HepG2 (cell line): Measurements from ENCODE around the gene ASTN1. TPM values are rescaled to one million over a fixed set of nuclear protein-coding genes. Genes with fewer than 3 reads are reported as not detected.

Experiments
- ATAC-seq: fragments of 200-7000 bp; cut with Tn5 transposase; 3 replicates; pipeline ENCODE4 v1.9.1; 2020; ENCODE audit warnings: mild to moderate bottlenecking, moderate library complexity
- BruUV-seq: library from RNA; stranded (reverse); fragments of 400-500 nt; replicated peaks from 2 replicates; lab custom pipeline; 2021; lab: Mats Ljungman, UMichigan
- CTCF ChIA-PET: fragments of 300-600 bp; formaldehyde crosslinking; extraction: SDS; loops from one replicate; lab custom pipeline; 2021; ENCODE audit warnings: low total read pairs, inconsistent platforms, low intra/inter-chr PET ratio; lab: Yijun Ruan, JAX
- POLR2A ChIA-PET: fragments of 350-600 bp; sonication (Branson Sonifier 250); formaldehyde crosslinking; loops from one replicate; lab custom pipeline; 2020; ENCODE audit warnings: antibody characterized with exemption, inconsistent platforms; lab: Yijun Ruan, JAX
- DNase-seq: peaks from one replicate; pipeline ENCODE4 v3.0.0-alpha.2; 2015; ENCODE audit warnings: low spot score
- FAIRE-seq: peaks from 3 replicates; lab custom pipeline; 2011; peaks lifted over from hg19 to GRCh38; lab: Jason Lieb, UNC
- H2AFZ ChIP-seq: one replicate; pipeline ENCODE4 v1.6.1; 2011; ENCODE audit warnings: low read length, inconsistent platforms
- H3K27ac ChIP-seq: fragments of 300-600 bp; 3 replicates; pipeline ENCODE4 v1.8.0; 2011; ENCODE audit warnings: mixed run types, mild to moderate bottlenecking, mixed read lengths, low read length, inconsistent platforms; ENCODE audit not compliant: insufficient read depth; ENCODE audit errors: extremely low read length
- H3K27me3 ChIP-seq, 2 experiments: fragments of 200-600 bp in 1 of 2; 2 replicates in 1 of 2; 3 replicates in 1 of 2; pipeline versions ENCODE4 v1.6.0 to v1.8.0; 2011; ENCODE audit warnings: low read length in 2 of 2, mild to moderate bottlenecking in 2 of 2, moderate library complexity in 2 of 2, inconsistent platforms in 1 of 2; ENCODE audit not compliant: insufficient read depth in 2 of 2, control insufficient read depth in 1 of 2
- H3K36me3 ChIP-seq, 2 experiments: fragments of 200-600 bp in 1 of 2; replicated peaks in 1 of 2; 2 replicates in 1 of 2; 3 replicates in 1 of 2; pipeline versions ENCODE4 v1.5.1 to v1.8.0; 2011; ENCODE audit warnings: low read length in 2 of 2, inconsistent platforms in 1 of 2; ENCODE audit not compliant: insufficient read depth in 2 of 2, control insufficient read depth in 1 of 2
- H3K4me1 ChIP-seq: 2 replicates; pipeline ENCODE4 v1.5.1; 2012; ENCODE audit warnings: low read length, inconsistent platforms; ENCODE audit not compliant: insufficient read depth
- H3K4me2 ChIP-seq: 2 replicates; pipeline ENCODE4 v1.6.0; 2011; ENCODE audit warnings: low read depth, low read length, inconsistent platforms
- H3K4me3 ChIP-seq, 3 experiments: fragments of 200-600 bp in 1 of 3; sonication (generic), shearing (Covaris generic) in 1 of 3; replicated peaks in 1 of 3; 2 replicates each; pipeline ENCODE4 v1.5.1; 2011 to 2016; ENCODE audit warnings: low read length in 3 of 3, inconsistent platforms in 2 of 3, low read depth in 2 of 3, mild to moderate bottlenecking in 2 of 3, control low read depth in 1 of 3, mixed read lengths in 1 of 3; ENCODE audit not compliant: insufficient read depth in 1 of 3
- H3K79me2 ChIP-seq: one replicate; pipeline ENCODE4 v1.6.1; 2011; ENCODE audit warnings: low read length, inconsistent platforms; ENCODE audit not compliant: insufficient read depth
- H3K9ac ChIP-seq: 2 replicates; pipeline ENCODE4 v1.6.0; 2011; ENCODE audit warnings: mild to moderate bottlenecking, low read depth, low read length, inconsistent platforms; ENCODE audit not compliant: insufficient read depth
- H3K9me3 ChIP-seq: 2 replicates; pipeline ENCODE4 v1.5.1; 2012; ENCODE audit warnings: mild to moderate bottlenecking, low read length
- H4K20me1 ChIP-seq: 2 replicates; pipeline ENCODE4 v1.6.0; 2011; ENCODE audit warnings: inconsistent platforms, mild to moderate bottlenecking, low read length, moderate library complexity; ENCODE audit not compliant: insufficient read depth
- CEBPG ChIP-seq: IDR thresholded peaks from 2 replicates; pipeline ENCODE4 v1.6.1; 2016
- NCOA1 ChIP-seq: sonication (generic); formaldehyde crosslinking; IDR thresholded peaks from 2 replicates; pipeline ENCODE4 v1.9.0; 2021; ENCODE audit warnings: missing genetic modification reagents
- PPARG ChIP-seq: conservative IDR thresholded peaks from 2 replicates; pipeline ENCODE4 v1.6.1; 2016; ENCODE audit warnings: missing biosample characterization, missing genetic modification reagents
- PRPF4 ChIP-seq: fragments of 200-400 bp; formaldehyde crosslinking; IDR thresholded peaks from 2 replicates; pipeline ENCODE4 v1.6.1; 2016; ENCODE audit warnings: low read length, low read depth; ENCODE audit not compliant: poor library complexity, severe bottlenecking
- RNF219 ChIP-seq: sonication (generic); formaldehyde crosslinking; IDR thresholded peaks from 2 replicates; pipeline ENCODE4 v1.5.0; 2020; ENCODE audit warnings: mild to moderate bottlenecking, missing genetic modification reagents
- STAT5B ChIP-seq: sonication (generic); formaldehyde crosslinking; IDR thresholded peaks from 2 replicates; pipeline ENCODE4 v1.4.0; 2020; ENCODE audit warnings: missing genetic modification reagents
- TRIM24 ChIP-seq: sonication (generic); formaldehyde crosslinking; IDR thresholded peaks from 2 replicates; pipeline ENCODE4 v1.8.0; 2022; ENCODE audit warnings: mild to moderate bottlenecking, missing genetic modification reagents
- WGBS: methylation state at CpG from one replicate; pipeline ENCODE4 v1.1.6; 2017; ENCODE audit warnings: low lambda C conversion rate; 5-methylcytosine and 5-hydroxymethylcytosine counted together
- in situ Hi-C: cut with HindIII; loops from 2 replicates; pipeline ENCODE4 v1.10.0; 2017; ENCODE audit warnings: low pct_unique_long_range_greater_than_20kb; ENCODE audit not compliant: extremely low pct_ligation_motif_present
- intact Hi-C: fragments of 100-400 bp; cut with micrococcal nuclease; formaldehyde crosslinking; loops from one replicate; pipeline ENCODE4 v1.10.0; 2022; ENCODE audit not compliant: unreplicated experiment
- polyA plus RNA-seq, 8 experiments: library from polyadenylated mRNA; depleted of rRNA in 3 of 8; stranded (reverse) in 7 of 8; unstranded in 1 of 8; fragments of >200 nt; fragmentation: Illumina TruSeq in 4 of 8; extraction: Trizol in 4 of 8; gene quantifications; 2 replicates each; pipeline versions ENCODE4 v1.2.1 to v1.2.3, GENCODE V29; 2011 to 2016; ENCODE audit warnings: low read depth in 4 of 8, missing spikeins in 1 of 8, mixed read lengths in 1 of 8; ENCODE audit not compliant: insufficient read depth in 1 of 8
- total RNA-seq, 5 experiments: library from RNA; depleted of rRNA; stranded (reverse); fragments of >200 nt; fragmentation: Illumina TruSeq; extraction: Trizol; gene quantifications; 2 replicates each; pipeline ENCODE4 v1.2.3, GENCODE V29; 2016; ENCODE audit warnings: low read depth in 1 of 5
- TF ChIP-seq, protein P1 (sequence below): sonication (generic); formaldehyde crosslinking; IDR thresholded peaks from 2 replicates; pipeline ENCODE4 v1.5.0; 2020; ENCODE audit warnings: mild to moderate bottlenecking, missing genetic modification reagents

The ASTN1 gene
- total and polyA plus RNA-seq, 2 of the 13 experiments (the other 11 are each of a cell fraction or from before 2014, with no cell fraction given) = not detected

DNA sequence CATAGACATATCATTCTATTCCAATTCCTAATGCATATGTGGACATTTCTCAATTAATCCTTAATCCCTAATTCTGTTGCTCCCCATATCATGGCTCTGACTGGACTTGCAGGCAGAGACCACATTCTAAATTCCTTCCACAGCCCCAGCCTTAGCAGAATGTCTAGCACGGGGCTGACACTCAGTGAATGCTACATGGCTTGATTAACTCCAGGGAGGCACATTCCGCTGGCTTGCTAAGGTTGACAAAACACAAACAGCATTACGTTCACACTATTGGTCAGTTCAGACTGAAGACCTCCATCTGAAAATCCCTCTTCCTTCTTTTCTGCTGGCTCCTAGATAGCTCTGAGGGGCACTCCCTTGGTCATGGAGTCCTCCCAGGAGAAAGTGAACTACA lies 119.4 kb downstream of the ASTN1 start:
- no peak for FAIRE-seq
- BruUV-seq = no TSS peak
- DNase-seq = no peak
- Histone ChIP-seq H3K36me3 (no peaks in the 10 kb centered on the region), H3K4me2 (no peak overlapping the region), H3K79me2 (no peaks in the 10 kb centered on the region), H2AFZ (no peak overlapping the region), H3K4me3 (no peak overlapping the region), H3K27me3 (no peaks in the 10 kb centered on the region), H3K9ac (no peak overlapping the region), H3K27ac (no peak overlapping the region), H4K20me1 (no peaks in the 10 kb centered on the region), H3K4me1 (no peaks in the 10 kb centered on the region), H3K9me3 (no peaks in the 10 kb centered on the region)
- intact Hi-C loops = no loop called here
- in situ Hi-C loops = no loop called here
- TF ChIP-seq CEBPG (CRISPR knock-in tag) (no peak), PPARG (no peak), PRPF4 (no peak), STAT5B (CRISPR knock-in tag) (no peak), TRIM24 (CRISPR knock-in tag) (no peak), RNF219 (CRISPR knock-in tag) (no peak), NCOA1 (CRISPR knock-in tag) (no peak)
- TF ChIP-seq, protein P1, sequence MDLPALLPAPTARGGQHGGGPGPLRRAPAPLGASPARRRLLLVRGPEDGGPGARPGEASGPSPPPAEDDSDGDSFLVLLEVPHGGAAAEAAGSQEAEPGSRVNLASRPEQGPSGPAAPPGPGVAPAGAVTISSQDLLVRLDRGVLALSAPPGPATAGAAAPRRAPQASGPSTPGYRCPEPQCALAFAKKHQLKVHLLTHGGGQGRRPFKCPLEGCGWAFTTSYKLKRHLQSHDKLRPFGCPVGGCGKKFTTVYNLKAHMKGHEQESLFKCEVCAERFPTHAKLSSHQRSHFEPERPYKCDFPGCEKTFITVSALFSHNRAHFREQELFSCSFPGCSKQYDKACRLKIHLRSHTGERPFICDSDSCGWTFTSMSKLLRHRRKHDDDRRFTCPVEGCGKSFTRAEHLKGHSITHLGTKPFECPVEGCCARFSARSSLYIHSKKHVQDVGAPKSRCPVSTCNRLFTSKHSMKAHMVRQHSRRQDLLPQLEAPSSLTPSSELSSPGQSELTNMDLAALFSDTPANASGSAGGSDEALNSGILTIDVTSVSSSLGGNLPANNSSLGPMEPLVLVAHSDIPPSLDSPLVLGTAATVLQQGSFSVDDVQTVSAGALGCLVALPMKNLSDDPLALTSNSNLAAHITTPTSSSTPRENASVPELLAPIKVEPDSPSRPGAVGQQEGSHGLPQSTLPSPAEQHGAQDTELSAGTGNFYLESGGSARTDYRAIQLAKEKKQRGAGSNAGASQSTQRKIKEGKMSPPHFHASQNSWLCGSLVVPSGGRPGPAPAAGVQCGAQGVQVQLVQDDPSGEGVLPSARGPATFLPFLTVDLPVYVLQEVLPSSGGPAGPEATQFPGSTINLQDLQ = no peak
- CTCF ChIA-PET = no interaction called here
- POLR2A ChIA-PET = no interaction called here
- ATAC-seq = no peak
- WGBS = 16% methylated on average over 3 of the region's 3 CpGs
